Neural cell (in vitro differentiated cells): ENCODE measurements around the gene PIGC. TPM values are rescaled to one million over a fixed set of nuclear protein-coding genes. Genes with fewer than 3 reads are reported as not detected.

Source experiments
- H2AFZ ChIP-seq: fragments of 200-600, 300-800 bp; sonication (generic), shearing (Covaris generic); 2 replicates; pipeline ENCODE4 v1.6.0; 2014; ENCODE audit warnings: low read depth, mild to moderate bottlenecking, antibody characterized with exemption, low read length, moderate library complexity
- H3F3A ChIP-seq: fragments of 200-600 bp; shearing (Covaris generic); 2 replicates; pipeline ENCODE4 v1.6.1; 2016; ENCODE audit warnings: mild to moderate bottlenecking, moderate library complexity, mixed read lengths, antibody characterized with exemption, low read length; ENCODE audit not compliant: insufficient read depth, poor library complexity, severe bottlenecking
- H3K27ac ChIP-seq: fragments of 200-600, 300-800 bp; sonication (generic), shearing (Covaris generic); 2 replicates; pipeline ENCODE4 v1.5.1; 2014; ENCODE audit warnings: mild to moderate bottlenecking, low read length, moderate library complexity
- H3K27me3 ChIP-seq: fragments of 300-800, 200-600 bp; sonication (generic), shearing (Covaris generic); 2 replicates; pipeline ENCODE4 v1.6.0; 2014; ENCODE audit warnings: mild to moderate bottlenecking, low read depth, low read length, moderate library complexity; ENCODE audit not compliant: insufficient read depth
- H3K36me3 ChIP-seq: fragments of 300-800, 200-600 bp; sonication (generic), shearing (Covaris generic); 2 replicates; pipeline ENCODE4 v1.5.1; 2014; ENCODE audit warnings: mild to moderate bottlenecking, antibody characterized with exemption, low read length, moderate library complexity; ENCODE audit not compliant: insufficient read depth
- H3K4me2 ChIP-seq: fragments of 300-800, 200-600 bp; sonication (generic), shearing (Covaris generic); 2 replicates; pipeline ENCODE4 v1.6.0; 2014; ENCODE audit warnings: mild to moderate bottlenecking, low read length
- H3K4me3 ChIP-seq: fragments of 300-800, 200-600 bp; sonication (generic), shearing (Covaris generic); 2 replicates; pipeline ENCODE4 v1.5.1; 2014; ENCODE audit warnings: mild to moderate bottlenecking, low read length, moderate library complexity
- H3K79me2 ChIP-seq: fragments of 200-600 bp; shearing (Covaris generic); replicated peaks from 2 replicates; pipeline ENCODE4 v1.6.0; 2014; ENCODE audit warnings: mild to moderate bottlenecking, low read length, moderate library complexity; ENCODE audit not compliant: insufficient read depth
- H3K9ac ChIP-seq: fragments of 300-800, 200-600 bp; sonication (generic), shearing (Covaris generic); 2 replicates; pipeline ENCODE4 v1.6.1; 2016; ENCODE audit warnings: mild to moderate bottlenecking, low read length, mixed read lengths
- H3K9me2 ChIP-seq: fragments of 200-600 bp; shearing (Covaris generic); 2 replicates; pipeline ENCODE4 v1.6.1; 2016; ENCODE audit warnings: mild to moderate bottlenecking, low read length, mixed read lengths; ENCODE audit not compliant: insufficient read depth
- H3K9me3 ChIP-seq: fragments of 200-600, 300-800 bp; sonication (generic), shearing (Covaris generic); 2 replicates; pipeline ENCODE4 v1.6.1; 2016; ENCODE audit warnings: mild to moderate bottlenecking, mixed run types, low read length, moderate library complexity, mixed read lengths
- H4K20me1 ChIP-seq: fragments of 200-600 bp; shearing (Covaris generic); 2 replicates; pipeline ENCODE4 v1.6.1; 2016; ENCODE audit warnings: mild to moderate bottlenecking, mixed run types; ENCODE audit not compliant: insufficient read depth
- EP300 ChIP-seq: fragments of 450-650 bp; conservative IDR thresholded peaks from 2 replicates; pipeline ENCODE4 v1.6.1; 2014; ENCODE audit warnings: antibody characterized with exemption, mild to moderate bottlenecking, moderate library complexity; ENCODE audit not compliant: poor library complexity, severe bottlenecking
- EZH2 ChIP-seq: fragments of 200-600, 300-800 bp; shearing (Covaris generic), sonication (generic); IDR thresholded peaks from 2 replicates; pipeline ENCODE4 v1.6.1; 2014; ENCODE audit warnings: antibody characterized with exemption, low read length, borderline replicate concordance, mild to moderate bottlenecking; ENCODE audit not compliant: insufficient read depth, poor library complexity, severe bottlenecking
- MXI1 ChIP-seq: fragments of 450-650 bp; conservative IDR thresholded peaks from 2 replicates; pipeline ENCODE4 v1.6.1; 2014; ENCODE audit warnings: antibody characterized with exemption, mild to moderate bottlenecking; ENCODE audit not compliant: poor library complexity, severe bottlenecking
- POLR2AphosphoS5 ChIP-seq: IDR thresholded peaks from 2 replicates; pipeline ENCODE4 v1.6.1; 2012
- RAD21 ChIP-seq: fragments of 450-650 bp; conservative IDR thresholded peaks from 2 replicates; pipeline ENCODE4 v1.6.1; 2014; ENCODE audit warnings: antibody characterized with exemption, mild to moderate bottlenecking, moderate library complexity
- SMC3 ChIP-seq: fragments of 450-650 bp; conservative IDR thresholded peaks from 2 replicates; pipeline ENCODE4 v1.6.1; 2014; ENCODE audit warnings: antibody characterized with exemption, mild to moderate bottlenecking, moderate library complexity; ENCODE audit not compliant: poor library complexity
- TAF1 ChIP-seq: IDR thresholded peaks from 2 replicates; pipeline ENCODE4 v1.6.1; 2012; ENCODE audit warnings: low read depth
- polyA plus RNA-seq: library from polyadenylated mRNA; depleted of rRNA; stranded (reverse); fragments of >200 nt; gene quantifications from 2 replicates; pipeline ENCODE4 v1.2.3, GENCODE V29; 2014
- TF ChIP-seq, protein P1 (sequence below): fragments of 450-650 bp; IDR thresholded peaks from 2 replicates; pipeline ENCODE4 v1.5.1; 2014; ENCODE audit warnings: antibody characterized with exemption, mild to moderate bottlenecking, moderate library complexity; ENCODE audit not compliant: poor library complexity, severe bottlenecking
- TF ChIP-seq, protein P2 (sequence below): IDR thresholded peaks from 2 replicates; pipeline ENCODE4 v1.6.1; 2012; ENCODE audit warnings: borderline replicate concordance

Gene PIGC
- polyA plus RNA-seq, 1 donor from 2014 or later, result 69.3 TPM

DNA sequence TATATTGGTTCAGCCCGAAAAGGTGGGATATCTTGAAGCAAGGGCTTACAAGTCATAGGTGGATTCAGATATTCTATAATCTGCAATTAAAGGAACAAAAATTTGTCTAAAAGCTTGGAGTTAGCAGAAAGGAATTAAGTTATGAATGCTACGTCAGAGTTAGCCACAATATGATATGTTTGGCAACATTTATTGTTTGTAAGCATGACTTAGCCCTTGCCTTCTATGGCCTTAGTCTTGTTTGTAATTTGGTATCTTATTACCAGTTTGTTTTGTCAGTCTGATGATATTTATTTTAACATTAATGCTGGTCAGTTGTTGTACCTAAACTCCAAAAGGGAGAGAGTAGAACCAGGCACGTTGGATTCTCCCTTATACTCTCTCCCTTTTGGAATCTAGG, 46.0 kb upstream of the PIGC start:
- no peaks in the 10 kb centered on the region for H3F3A ChIP-seq
- no peaks in the 10 kb centered on the region for H3K9me3 ChIP-seq
- no peak overlapping the region for H2AFZ ChIP-seq
- H3K79me2 ChIP-seq, result no peaks in the 10 kb centered on the region
- H3K4me3 ChIP-seq, result no peak overlapping the region
- no peaks in the 10 kb centered on the region for H3K36me3 ChIP-seq
- H3K4me2 ChIP-seq, result no peak overlapping the region
- TF ChIP-seq EP300, result no peak
- no peak for TF ChIP-seq EZH2
- TF ChIP-seq MXI1, result no peak
- TF ChIP-seq, protein P1, sequence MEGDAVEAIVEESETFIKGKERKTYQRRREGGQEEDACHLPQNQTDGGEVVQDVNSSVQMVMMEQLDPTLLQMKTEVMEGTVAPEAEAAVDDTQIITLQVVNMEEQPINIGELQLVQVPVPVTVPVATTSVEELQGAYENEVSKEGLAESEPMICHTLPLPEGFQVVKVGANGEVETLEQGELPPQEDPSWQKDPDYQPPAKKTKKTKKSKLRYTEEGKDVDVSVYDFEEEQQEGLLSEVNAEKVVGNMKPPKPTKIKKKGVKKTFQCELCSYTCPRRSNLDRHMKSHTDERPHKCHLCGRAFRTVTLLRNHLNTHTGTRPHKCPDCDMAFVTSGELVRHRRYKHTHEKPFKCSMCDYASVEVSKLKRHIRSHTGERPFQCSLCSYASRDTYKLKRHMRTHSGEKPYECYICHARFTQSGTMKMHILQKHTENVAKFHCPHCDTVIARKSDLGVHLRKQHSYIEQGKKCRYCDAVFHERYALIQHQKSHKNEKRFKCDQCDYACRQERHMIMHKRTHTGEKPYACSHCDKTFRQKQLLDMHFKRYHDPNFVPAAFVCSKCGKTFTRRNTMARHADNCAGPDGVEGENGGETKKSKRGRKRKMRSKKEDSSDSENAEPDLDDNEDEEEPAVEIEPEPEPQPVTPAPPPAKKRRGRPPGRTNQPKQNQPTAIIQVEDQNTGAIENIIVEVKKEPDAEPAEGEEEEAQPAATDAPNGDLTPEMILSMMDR, result no peak
- no peak for TF ChIP-seq TAF1
- no peak for TF ChIP-seq SMC3
- no peak for TF ChIP-seq RAD21
- no peak for TF ChIP-seq POLR2AphosphoS5
- TF ChIP-seq, protein P2, sequence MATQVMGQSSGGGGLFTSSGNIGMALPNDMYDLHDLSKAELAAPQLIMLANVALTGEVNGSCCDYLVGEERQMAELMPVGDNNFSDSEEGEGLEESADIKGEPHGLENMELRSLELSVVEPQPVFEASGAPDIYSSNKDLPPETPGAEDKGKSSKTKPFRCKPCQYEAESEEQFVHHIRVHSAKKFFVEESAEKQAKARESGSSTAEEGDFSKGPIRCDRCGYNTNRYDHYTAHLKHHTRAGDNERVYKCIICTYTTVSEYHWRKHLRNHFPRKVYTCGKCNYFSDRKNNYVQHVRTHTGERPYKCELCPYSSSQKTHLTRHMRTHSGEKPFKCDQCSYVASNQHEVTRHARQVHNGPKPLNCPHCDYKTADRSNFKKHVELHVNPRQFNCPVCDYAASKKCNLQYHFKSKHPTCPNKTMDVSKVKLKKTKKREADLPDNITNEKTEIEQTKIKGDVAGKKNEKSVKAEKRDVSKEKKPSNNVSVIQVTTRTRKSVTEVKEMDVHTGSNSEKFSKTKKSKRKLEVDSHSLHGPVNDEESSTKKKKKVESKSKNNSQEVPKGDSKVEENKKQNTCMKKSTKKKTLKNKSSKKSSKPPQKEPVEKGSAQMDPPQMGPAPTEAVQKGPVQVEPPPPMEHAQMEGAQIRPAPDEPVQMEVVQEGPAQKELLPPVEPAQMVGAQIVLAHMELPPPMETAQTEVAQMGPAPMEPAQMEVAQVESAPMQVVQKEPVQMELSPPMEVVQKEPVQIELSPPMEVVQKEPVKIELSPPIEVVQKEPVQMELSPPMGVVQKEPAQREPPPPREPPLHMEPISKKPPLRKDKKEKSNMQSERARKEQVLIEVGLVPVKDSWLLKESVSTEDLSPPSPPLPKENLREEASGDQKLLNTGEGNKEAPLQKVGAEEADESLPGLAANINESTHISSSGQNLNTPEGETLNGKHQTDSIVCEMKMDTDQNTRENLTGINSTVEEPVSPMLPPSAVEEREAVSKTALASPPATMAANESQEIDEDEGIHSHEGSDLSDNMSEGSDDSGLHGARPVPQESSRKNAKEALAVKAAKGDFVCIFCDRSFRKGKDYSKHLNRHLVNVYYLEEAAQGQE, result no peak
- H3K9me2 ChIP-seq, result no peaks in the 10 kb centered on the region
- no peak overlapping the region for H3K9ac ChIP-seq
- no peak overlapping the region for H3K27ac ChIP-seq
- no peaks in the 10 kb centered on the region for H3K27me3 ChIP-seq
- no peaks in the 10 kb centered on the region for H4K20me1 ChIP-seq

DNA sequence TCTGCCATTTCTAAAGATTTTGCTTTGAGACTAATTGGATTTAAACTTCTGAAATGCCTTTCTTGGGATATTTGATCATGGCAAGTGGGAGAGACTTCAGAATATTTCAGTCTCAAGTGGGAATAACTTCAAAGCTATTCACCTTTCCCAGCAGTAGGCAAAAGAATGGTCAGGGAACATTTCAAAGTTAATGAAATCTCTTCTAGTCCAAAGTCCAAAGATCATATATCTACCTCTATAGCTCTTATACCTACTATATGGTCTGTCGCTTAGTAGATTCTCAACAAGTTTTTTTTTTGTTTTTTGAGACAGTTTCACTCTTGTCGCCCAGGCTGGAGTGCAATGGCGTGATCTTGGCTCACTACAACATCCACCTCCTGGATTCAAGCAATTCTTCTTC, 44.5 kb upstream of the PIGC start:
- H3K9ac ChIP-seq, result no peak overlapping the region
- no peaks in the 10 kb centered on the region for H3K79me2 ChIP-seq
- no peak overlapping the region for H3K27ac ChIP-seq
- no peaks in the 10 kb centered on the region for H3K36me3 ChIP-seq
- H4K20me1 ChIP-seq, result no peaks in the 10 kb centered on the region
- H3K4me3 ChIP-seq, result no peak overlapping the region
- H3F3A ChIP-seq, result no peaks in the 10 kb centered on the region
- H3K9me3 ChIP-seq, result no peaks in the 10 kb centered on the region
- H3K4me2 ChIP-seq, result no peak overlapping the region
- TF ChIP-seq, protein P1, result no peak
- TF ChIP-seq, protein P2, result no peak
- TF ChIP-seq TAF1 (no peak), MXI1 (no peak), POLR2AphosphoS5 (no peak), EP300 (no peak), RAD21 (no peak), SMC3 (no peak), EZH2 (no peak)
- no peaks in the 10 kb centered on the region for H3K27me3 ChIP-seq
- no peaks in the 10 kb centered on the region for H3K9me2 ChIP-seq
- no peak overlapping the region for H2AFZ ChIP-seq
